Measurements from ENCODE around the gene HOXD13.

The HOXD13 gene

GRCh38 chr2:176095421-176095820 lies 2.9 kb downstream of the HOXD13 start:
- no peak for DNase-seq

GRCh38 chr2:176096243-176096985 lies 3.9 kb downstream of the HOXD13 start:
- DNase-seq = no peak

GRCh38 chr2:176096986-176097819 lies 4.7 kb downstream of the HOXD13 start:
- DNase-seq = peak; percentile 57

GRCh38 chr2:176097820-176098365 lies 5.4 kb downstream of the HOXD13 start:
- no peak for DNase-seq

GRCh38 chr2:176098366-176099158 lies 6.0 kb downstream of the HOXD13 start:
- no peak for DNase-seq

GRCh38 chr2:176099159-176099727 lies 6.7 kb downstream of the HOXD13 start:
- no peak for DNase-seq

- no peak for DNase-seq
These were observed 7.4 kb downstream of the HOXD13 start, which contains the start of gene HOXD12 for GRCh38 chr2:176099728-176100546. Gene HOXD12, plus strand, starts transcription at chr2:176099795. Its CDS starts 7 bp downstream, at chr2:176099802.

GRCh38 chr2:176100547-176101140 lies 8.1 kb downstream of the HOXD13 start:
- DNase-seq = no peak

- DNase-seq = no peak
These were observed 8.8 kb downstream of the HOXD13 start for GRCh38 chr2:176101216-176101830.

GRCh38 chr2:176101842-176102241 lies 9.3 kb downstream of the HOXD13 start:
- no peak for DNase-seq

GRCh38 chr2:176102309-176102866 lies 9.9 kb downstream of the HOXD13 start:
- no peak for DNase-seq

GRCh38 chr2:176103194-176103593 lies 10.7 kb downstream of the HOXD13 start:
- no peak for DNase-seq

- DNase-seq = no peak
These were observed 11.3 kb downstream of the HOXD13 start for GRCh38 chr2:176103742-176104315.

GRCh38 chr2:176104316-176105077 lies 12.0 kb downstream of the HOXD13 start:
- no peak for DNase-seq

GRCh38 chr2:176105078-176105729 lies 12.7 kb downstream of the HOXD13 start:
- DNase-seq = no peak

GRCh38 chr2:176105730-176106580 lies 13.4 kb downstream of the HOXD13 start:
- no peak for DNase-seq
